GM10248 (cell line): ENCODE data around the gene EIF4G3.
"Not testable (repeated sequence)": the region's sequence is repeated elsewhere in the genome, so short reads cannot be mapped to it uniquely, and the experiment has no call there.

ENCODE experiments used
- CTCF ChIA-PET: fragments of 300-600 bp; sonication (Branson Sonifier 250); formaldehyde crosslinking; extraction: SDS; loops from one replicate; lab custom pipeline; 2021; ENCODE audit warnings: antibody characterized with exemption; lab: Yijun Ruan, JAX
- POLR2A ChIA-PET: fragments of 350-650 bp; sonication (Branson Sonifier 250); formaldehyde crosslinking; extraction: SDS; loops from one replicate; lab custom pipeline; 2020; ENCODE audit warnings: antibody characterized with exemption; lab: Yijun Ruan, JAX
- DNase-seq: peaks from one replicate; pipeline ENCODE4 v3.0.0; 2012; ENCODE audit errors: extremely low spot score
- TF ChIP-seq, protein P1 (sequence below): IDR thresholded peaks from 2 replicates; pipeline ENCODE4 v1.5.1; 2012; ENCODE audit warnings: mild to moderate bottlenecking, low read depth; ENCODE audit errors: extremely low read depth, missing control alignments, control extremely low read depth

EIF4G3 gene

GRCh38 chr1:21098186-21098915 is 78.3 kb downstream of the EIF4G3 start:
- TF ChIP-seq, protein P1, sequence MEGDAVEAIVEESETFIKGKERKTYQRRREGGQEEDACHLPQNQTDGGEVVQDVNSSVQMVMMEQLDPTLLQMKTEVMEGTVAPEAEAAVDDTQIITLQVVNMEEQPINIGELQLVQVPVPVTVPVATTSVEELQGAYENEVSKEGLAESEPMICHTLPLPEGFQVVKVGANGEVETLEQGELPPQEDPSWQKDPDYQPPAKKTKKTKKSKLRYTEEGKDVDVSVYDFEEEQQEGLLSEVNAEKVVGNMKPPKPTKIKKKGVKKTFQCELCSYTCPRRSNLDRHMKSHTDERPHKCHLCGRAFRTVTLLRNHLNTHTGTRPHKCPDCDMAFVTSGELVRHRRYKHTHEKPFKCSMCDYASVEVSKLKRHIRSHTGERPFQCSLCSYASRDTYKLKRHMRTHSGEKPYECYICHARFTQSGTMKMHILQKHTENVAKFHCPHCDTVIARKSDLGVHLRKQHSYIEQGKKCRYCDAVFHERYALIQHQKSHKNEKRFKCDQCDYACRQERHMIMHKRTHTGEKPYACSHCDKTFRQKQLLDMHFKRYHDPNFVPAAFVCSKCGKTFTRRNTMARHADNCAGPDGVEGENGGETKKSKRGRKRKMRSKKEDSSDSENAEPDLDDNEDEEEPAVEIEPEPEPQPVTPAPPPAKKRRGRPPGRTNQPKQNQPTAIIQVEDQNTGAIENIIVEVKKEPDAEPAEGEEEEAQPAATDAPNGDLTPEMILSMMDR = no peak
- ChIA-PET POLR2A (no interaction called here), CTCF (no interaction called here)

GRCh38 chr1:21097729-21098128 is 79.0 kb downstream of the EIF4G3 start:
- ChIA-PET CTCF (no interaction called here), POLR2A (no interaction called here)
- TF ChIP-seq, protein P1 = no peak
- DNase-seq = no peak

More at GRCh38 chr1:21098186-21098915, 78.3 kb downstream of the EIF4G3 start:
- no peak for DNase-seq

DNA sequence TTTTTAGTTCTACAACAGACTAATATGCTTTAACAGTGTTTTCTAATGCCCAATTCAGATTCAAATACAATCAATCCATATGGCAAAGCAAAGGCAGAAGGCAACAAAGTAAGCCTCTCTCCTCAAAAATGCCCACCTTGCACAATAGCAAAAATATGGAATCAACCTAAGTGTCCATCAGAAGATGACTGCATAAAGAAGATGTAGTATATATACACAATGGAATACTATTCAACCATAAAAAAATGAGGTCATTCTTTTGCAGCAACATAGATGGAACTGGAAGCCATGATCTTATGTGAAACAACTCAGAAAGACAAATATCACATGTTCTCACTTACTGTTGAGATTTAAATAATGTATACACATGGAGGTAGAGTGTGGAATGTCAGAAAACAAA is 80.7 kb downstream of the EIF4G3 start:
- POLR2A ChIA-PET = no interaction called here
- TF ChIP-seq, protein P1 = no peak
- CTCF ChIA-PET = no interaction called here
- no peak for DNase-seq

- DNase-seq, POLR2A ChIA-PET, CTCF ChIA-PET: not testable (repeated sequence)
Measured at GRCh38 chr1:21094282-21094681, 82.4 kb downstream of the EIF4G3 start.

GRCh38 chr1:21093271-21093958 is 83.3 kb downstream of the EIF4G3 start:
- DNase-seq, CTCF ChIA-PET, POLR2A ChIA-PET: not testable (repeated sequence)

- POLR2A ChIA-PET, CTCF ChIA-PET, DNase-seq: not testable (repeated sequence)
Measured at GRCh38 chr1:21092545-21092944, 84.2 kb downstream of the EIF4G3 start.

DNA sequence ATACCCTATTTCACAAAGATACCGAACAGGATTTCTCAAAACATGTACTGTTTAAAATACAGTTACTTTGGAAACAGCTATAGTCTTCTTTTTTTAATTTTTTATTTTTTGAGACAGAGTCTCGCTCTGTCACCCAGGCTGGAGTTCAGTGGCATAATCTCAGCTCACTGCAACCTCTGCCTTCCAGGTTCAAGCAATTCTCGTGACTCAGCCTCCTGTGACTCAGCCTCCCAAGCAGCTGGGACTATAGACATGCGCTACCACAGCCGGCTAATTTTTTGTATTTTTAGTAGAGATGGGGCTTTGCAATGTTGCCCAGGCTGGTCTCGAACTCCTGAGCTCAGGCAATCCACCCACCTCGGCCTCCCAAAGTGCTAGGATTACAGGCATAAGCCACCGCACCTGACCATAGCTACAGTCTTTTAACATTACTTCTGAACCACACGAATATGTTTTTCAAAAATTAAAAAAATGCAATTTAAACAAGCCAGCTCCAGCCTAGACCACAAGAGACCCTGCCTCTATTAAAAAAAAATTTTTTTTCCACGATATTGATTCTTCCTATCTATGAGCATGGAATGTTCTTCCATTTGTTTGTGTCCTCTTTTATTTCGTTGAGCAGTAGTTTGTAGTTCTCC is 85.5 kb downstream of the EIF4G3 start:
- POLR2A ChIA-PET, DNase-seq, CTCF ChIA-PET: not testable (repeated sequence)

DNA sequence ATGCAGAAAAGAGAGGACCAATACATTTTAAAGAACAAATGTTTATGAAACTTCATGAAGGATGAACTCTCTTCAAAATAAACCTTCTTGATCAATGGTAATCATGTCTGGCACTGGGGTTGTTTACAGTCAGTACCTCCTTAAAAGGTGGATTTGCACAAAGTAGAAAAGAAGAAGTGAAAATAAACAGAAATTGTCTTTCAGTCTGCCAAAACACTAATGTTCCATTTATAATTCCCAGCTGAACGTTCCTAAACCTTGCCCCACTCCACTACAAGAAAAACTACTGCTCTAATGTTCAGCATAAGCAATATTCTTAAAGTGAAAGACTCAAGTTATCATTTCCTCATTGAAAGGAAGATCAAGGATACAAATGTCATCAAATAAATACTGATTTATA is 86.2 kb downstream of the EIF4G3 start:
- ChIA-PET POLR2A (no interaction called here), CTCF (no interaction called here)
- TF ChIP-seq, protein P1 = no peak
- DNase-seq = no peak

GRCh38 chr1:21089731-21090130 is 87.0 kb downstream of the EIF4G3 start:
- no peak for DNase-seq
- TF ChIP-seq, protein P1 = no peak
- POLR2A ChIA-PET = no interaction called here
- CTCF ChIA-PET = no interaction called here
